DND-41 (cell line): ENCODE measurements around the gene P2RX2.

Source experiments
- ATAC-seq: fragments of 200-7000 bp; cut with Tn5 transposase; 3 replicates; pipeline ENCODE4 v1.9.1; 2021; ENCODE audit warnings: low read depth; ENCODE audit not compliant: insufficient read depth
- DNase-seq: peaks from one replicate; pipeline ENCODE4 v3.0.0-alpha.2; 2020
- H2AFZ ChIP-seq: 2 replicates; pipeline ENCODE4 v1.6.0; 2012; ENCODE audit warnings: low read depth, low read length
- H3K27ac ChIP-seq: 2 replicates; pipeline ENCODE4 v1.5.1; 2012; ENCODE audit warnings: low read length, inconsistent platforms
- H3K27me3 ChIP-seq: fragments of 200-600 bp; sonication (generic); 2 replicates; pipeline ENCODE4 v1.6.0; 2012; ENCODE audit warnings: low read length, mild to moderate bottlenecking, inconsistent platforms; ENCODE audit not compliant: insufficient read depth, poor library complexity
- H3K36me3 ChIP-seq: 2 replicates; pipeline ENCODE4 v1.5.1; 2012; ENCODE audit warnings: low read length, inconsistent platforms; ENCODE audit not compliant: insufficient read depth
- H3K4me1 ChIP-seq: 2 replicates; pipeline ENCODE4 v1.5.1; 2012; ENCODE audit warnings: mild to moderate bottlenecking, low read length; ENCODE audit not compliant: insufficient read depth
- H3K4me2 ChIP-seq: 2 replicates; pipeline ENCODE4 v1.6.0; 2012; ENCODE audit warnings: mild to moderate bottlenecking, moderate library complexity, low read length, inconsistent platforms; ENCODE audit not compliant: insufficient read depth
- H3K4me3 ChIP-seq, 2 experiments: fragments of 200-600 bp in 1 of 2; shearing (Covaris generic) in 1 of 2; 2 replicates each; pipeline ENCODE4 v1.5.1; 2012 to 2016; ENCODE audit warnings: inconsistent platforms in 2 of 2, low read length in 2 of 2, mild to moderate bottlenecking in 2 of 2, low read depth in 1 of 2, moderate library complexity in 1 of 2
- H3K79me2 ChIP-seq: 2 replicates; pipeline ENCODE4 v1.6.0; 2012; ENCODE audit warnings: low read length, inconsistent platforms; ENCODE audit not compliant: insufficient read depth
- H3K9ac ChIP-seq: 2 replicates; pipeline ENCODE4 v1.6.0; 2012; ENCODE audit warnings: low read depth, mild to moderate bottlenecking, inconsistent platforms, low read length, moderate library complexity
- H3K9me3 ChIP-seq: 2 replicates; pipeline ENCODE4 v1.5.1; 2012; ENCODE audit warnings: low read length, moderate library complexity, mild to moderate bottlenecking, inconsistent platforms; ENCODE audit not compliant: insufficient read depth, severe bottlenecking
- H4K20me1 ChIP-seq: 2 replicates; pipeline ENCODE4 v1.6.0; 2012; ENCODE audit warnings: low read length; ENCODE audit not compliant: insufficient read depth
- CTCF ChIP-seq: IDR thresholded peaks from 2 replicates; pipeline ENCODE4 v1.5.1; 2012; ENCODE audit warnings: borderline replicate concordance, low read length, moderate library complexity, mild to moderate bottlenecking; ENCODE audit not compliant: poor library complexity, severe bottlenecking; ENCODE audit errors: extremely low read depth
- EZH2 ChIP-seq: IDR thresholded peaks from 3 replicates; pipeline ENCODE4 v1.6.1; 2012; ENCODE audit warnings: borderline replicate concordance, low read depth, mild to moderate bottlenecking, moderate library complexity, low read length, inconsistent platforms; ENCODE audit not compliant: severe bottlenecking

Gene P2RX2

GRCh38 chr12:132603240-132604150, 15.1 kb upstream of the P2RX2 start:
- Histone ChIP-seq H3K27ac (no peak overlapping the region), H2AFZ (no peak overlapping the region), H4K20me1 (no peaks in the 10 kb centered on the region; the same call in 1 of the 2 replicates), H3K4me3 (no peak overlapping the region), H3K27me3 (peaks cover 10% of the 10 kb centered on the region), H3K4me2 (no peak overlapping the region), H3K36me3 (no peaks in the 10 kb centered on the region), H3K4me1 (peaks cover 14% of the 10 kb centered on the region), H3K9ac (no peak overlapping the region), H3K9me3 (no peaks in the 10 kb centered on the region), H3K79me2 (no peaks in the 10 kb centered on the region)
- ATAC-seq, result no peak
- no peak for DNase-seq
- TF ChIP-seq EZH2 (no peak), CTCF (no peak)

- Histone ChIP-seq H3K9me3 (no peaks in the 10 kb centered on the region), H3K4me1 (peaks cover 8% of the 10 kb centered on the region), H3K36me3 (no peaks in the 10 kb centered on the region), H4K20me1 (no peaks in the 10 kb centered on the region; the same call in 1 of the 2 replicates), H2AFZ (no peak overlapping the region), H3K4me2 (no peak overlapping the region), H3K27me3 (peaks cover 10% of the 10 kb centered on the region), H3K9ac (no peak overlapping the region), H3K4me3 (no peak overlapping the region), H3K79me2 (no peaks in the 10 kb centered on the region), H3K27ac (no peak overlapping the region)
- TF ChIP-seq EZH2, result no peak
- TF ChIP-seq CTCF, result no peak
- DNase-seq, result no peak
- ATAC-seq, result no peak
Observed at GRCh38 chr12:132604151-132604618, 14.4 kb upstream of the P2RX2 start.

- peaks cover 8% of the 10 kb centered on the region for H3K4me1 ChIP-seq
- H3K9me3 ChIP-seq, result no peaks in the 10 kb centered on the region
- ATAC-seq (no peak), DNase-seq (no peak)
- no peaks in the 10 kb centered on the region for H3K79me2 ChIP-seq
- H3K4me3 ChIP-seq, result no peak overlapping the region
- no peak overlapping the region for H3K9ac ChIP-seq
- H3K4me2 ChIP-seq, result no peak overlapping the region
- TF ChIP-seq EZH2, result no peak
- no peak for TF ChIP-seq CTCF
- H3K36me3 ChIP-seq, result no peaks in the 10 kb centered on the region
- no peaks in the 10 kb centered on the region; the same call in 1 of the 2 replicates for H4K20me1 ChIP-seq
- H3K27me3 ChIP-seq, result peaks cover 10% of the 10 kb centered on the region
- no peak overlapping the region for H3K27ac ChIP-seq
- H2AFZ ChIP-seq, result no peak overlapping the region
Observed at GRCh38 chr12:132604668-132605441, 13.7 kb upstream of the P2RX2 start.
